Motor neuron (in vitro differentiated cells): ENCODE data around the gene ASS1. TPM values are rescaled to one million over a fixed set of nuclear protein-coding genes. Genes with fewer than 3 reads are reported as not detected.

Experiments used
- ATAC-seq, 8 experiments: fragments of 200-7000 bp; cut with Tn5 transposase; replicated peaks in 6 of 8; 2 replicates each; pipeline ENCODE4 v1.8.0; 2021; ENCODE audit warnings: mild to moderate bottlenecking in 8 of 8, moderate library complexity in 8 of 8
- H3K27ac ChIP-seq, 2 donors: fragments of 250-450 bp; sonication (Bioruptor Pico); 2 replicates each; pipeline ENCODE4 v1.9.0; 2021; ENCODE audit warnings: antibody characterized with exemption in 2 of 2, mild to moderate bottlenecking in 2 of 2, moderate library complexity in 1 of 2
- H3K4me1 ChIP-seq, 2 donors: fragments of 250-450 bp; sonication (Bioruptor Pico); replicated peaks in 1 of 2; 2 replicates each; pipeline ENCODE4 v1.6.1; 2021; ENCODE audit warnings: antibody characterized with exemption in 2 of 2, mild to moderate bottlenecking in 2 of 2, moderate library complexity in 1 of 2
- H3K4me3 ChIP-seq, 5 donors: fragments of 250-450 bp; sonication (Bioruptor Pico); 2 replicates each; pipeline ENCODE4 v1.9.0; 2021; ENCODE audit warnings: antibody characterized with exemption in 5 of 5, mild to moderate bottlenecking in 5 of 5, moderate library complexity in 4 of 5
- WGBS, 10 experiments: fragments of 450-650 bp; shearing (Covaris generic); methylation state at CpG; one replicate each; pipeline ENCODE4 v1.0.0; 2022; 5-methylcytosine and 5-hydroxymethylcytosine counted together
- in situ Hi-C, 9 experiments: fragments of 400-800 bp; cut with MboI; loops; one replicate each; pipeline ENCODE4 v1.15.0; 2021; ENCODE audit warnings: low sequenced_read_pairs in 9 of 9, low pct_unique_long_range_greater_than_20kb in 2 of 9; ENCODE audit not compliant: unreplicated experiment in 9 of 9
- total RNA-seq, 8 experiments: library from RNA; unstranded; fragments of 300-600 nt; gene quantifications; 2 replicates each; pipeline versions ENCODE4 v1.2.3 to v1.2.4, GENCODE V29; 2022

Gene ASS1
- total RNA-seq, 8 experiments from 2014 or later = 12.0 to 412 (median 86.3) TPM

DNA sequence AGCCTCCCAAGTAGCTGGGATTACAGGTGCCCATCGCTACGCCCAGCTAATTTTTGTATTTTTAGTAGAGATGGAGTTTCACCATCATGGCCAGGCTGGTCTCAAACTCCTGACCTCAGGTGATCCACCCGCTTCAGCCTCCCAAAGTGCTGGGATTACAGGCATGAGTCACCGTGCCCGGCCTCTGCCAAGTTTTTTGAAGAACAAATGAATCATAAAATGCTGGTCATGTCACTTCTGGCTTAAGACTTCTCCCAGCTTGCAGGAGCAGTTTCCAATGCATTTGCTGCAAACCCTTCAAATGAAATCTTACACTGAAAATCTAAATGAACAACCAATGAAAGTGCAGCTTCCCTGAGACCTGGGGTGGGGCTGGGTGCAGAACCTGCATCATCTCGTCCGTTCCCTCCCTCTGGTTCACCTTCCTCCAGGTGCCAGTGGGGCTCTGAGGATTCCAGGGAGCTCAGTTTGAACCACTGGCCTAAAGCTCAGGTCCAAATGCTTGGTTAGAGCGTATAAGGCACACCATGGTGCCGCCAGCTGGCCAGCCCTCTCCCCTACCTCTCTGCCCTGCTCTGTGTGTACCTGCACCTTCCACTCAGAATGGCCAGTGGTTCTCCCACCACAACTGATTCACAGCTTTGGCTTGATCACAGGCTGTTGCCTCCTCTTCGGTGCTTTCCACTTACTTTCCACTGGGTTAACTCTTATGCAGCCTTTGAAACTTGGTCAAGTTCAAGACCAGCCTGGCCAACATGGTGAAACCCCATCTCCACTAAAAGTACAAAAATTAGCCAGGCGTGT, 94.9 kb downstream of the ASS1 start:
- 50 to 100% (median 80%) methylated on average over 1 to 6 of the region's 11 CpGs; no CpG with 5 or more reads in 1 of the 10 experiments for WGBS, 10 experiments
- Histone ChIP-seq H3K4me1 (peaks cover 10 to 14% of the 10 kb centered on the region in 2 donors), H3K27ac (no peak overlapping the region), H3K4me3 (no peak overlapping the region)
- in situ Hi-C loops = no loop called here
- ATAC-seq = peak in 2 of 8 experiments; percentile 22 to 70

- 0 to 100% (median 78%) methylated on average over 1 to 2 of the region's 2 CpGs; no CpG with 5 or more reads in 4 of the 10 experiments for WGBS, 10 experiments
- Histone ChIP-seq H3K27ac (no peak overlapping the region), H3K4me1 (peaks cover 0 to 5% of the 10 kb centered on the region in 2 donors), H3K4me3 (no peak overlapping the region)
- in situ Hi-C loops = no loop called here
- ATAC-seq = no peak
Measured at GRCh38 chr9:130541533-130541932, 96.8 kb downstream of the ASS1 start.

DNA sequence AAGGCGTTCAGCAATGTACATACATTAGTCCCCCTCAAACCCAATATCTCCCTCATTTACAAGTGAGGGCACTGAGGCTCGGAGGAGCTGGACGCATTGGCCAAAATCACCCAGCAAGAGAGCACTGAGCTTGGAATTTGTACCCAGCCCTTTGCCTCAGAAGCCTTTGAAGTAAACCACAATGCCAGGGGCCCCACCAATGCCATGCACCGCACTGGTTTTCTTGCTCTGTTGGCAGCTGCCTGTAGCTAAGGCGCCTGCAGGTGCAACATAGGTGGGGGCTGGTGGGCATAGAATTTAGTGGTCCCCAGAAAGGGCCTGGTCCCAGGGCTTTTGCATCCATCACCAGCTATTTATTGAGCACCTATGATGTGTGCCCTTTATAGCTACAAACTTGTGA, 97.3 kb downstream of the ASS1 start:
- Histone ChIP-seq H3K4me1 (peaks cover 0 to 3% of the 10 kb centered on the region in 2 donors), H3K27ac (no peak overlapping the region), H3K4me3 (no peak overlapping the region)
- in situ Hi-C loops = no loop called here
- ATAC-seq = no peak
- WGBS, 10 experiments = 27 to 100% (median 94%) methylated on average over 1 to 5 of the region's 5 CpGs; no CpG with 5 or more reads in 3 of the 10 experiments

DNA sequence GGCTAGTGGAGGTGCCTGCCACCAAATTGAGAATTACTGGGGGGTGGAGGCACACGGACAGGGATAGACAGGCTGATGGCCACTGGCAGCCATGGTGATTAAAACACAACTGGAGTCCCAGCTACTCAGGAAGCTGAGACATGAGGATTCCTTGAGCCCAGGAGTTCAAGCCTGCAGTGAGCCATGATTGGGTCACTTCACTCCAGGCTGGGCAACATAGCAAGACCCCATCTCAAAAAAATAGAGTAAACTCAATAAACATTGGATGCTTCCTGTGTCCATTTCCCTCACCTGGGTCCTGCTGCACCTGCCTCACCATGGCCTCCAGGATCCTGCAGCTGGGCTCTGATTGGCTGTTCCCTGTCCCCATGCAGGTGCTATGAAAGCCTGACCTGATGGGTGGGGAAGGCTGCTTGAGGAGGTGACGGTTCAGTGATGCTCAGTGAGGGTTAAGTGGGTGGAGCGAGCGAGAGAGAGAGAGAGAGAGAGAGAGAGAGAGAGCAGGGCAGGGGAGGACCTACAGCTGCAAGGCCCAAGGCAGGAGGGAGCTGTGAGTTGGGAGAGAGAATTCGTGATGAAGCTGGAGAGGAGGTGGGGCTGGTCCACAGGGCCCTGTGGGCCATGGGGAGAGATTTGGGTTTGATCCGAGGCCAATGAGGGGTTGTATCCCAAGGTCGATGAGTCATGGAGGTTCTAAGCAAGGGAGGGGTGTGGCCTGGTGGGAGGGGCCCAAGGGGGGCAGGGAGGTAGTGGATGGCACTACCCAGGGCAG, 97.9 kb downstream of the ASS1 start:
- no peak overlapping the region for H3K4me3 ChIP-seq
- in situ Hi-C loops = no loop called here
- WGBS, 10 experiments = 33 to 67% (median 63%) methylated on average over 1 to 4 of the region's 7 CpGs; no CpG with 5 or more reads in 5 of the 10 experiments
- H3K27ac ChIP-seq = no peak overlapping the region
- peak in 3 of 8 experiments; percentile 12 to 43 (median 18) for ATAC-seq
- peaks cover 0 to 3% of the 10 kb centered on the region in 2 donors for H3K4me1 ChIP-seq

- H3K4me3 ChIP-seq = no peak overlapping the region
- H3K4me1 ChIP-seq = peaks cover 0 to 3% of the 10 kb centered on the region in 2 donors
- no peak for ATAC-seq
- WGBS, 10 experiments = 35 to 92% (median 67%) methylated on average over 2 to 8 of the region's 8 CpGs; no CpG with 5 or more reads in 3 of the 10 experiments
- in situ Hi-C loops = no loop called here
- no peak overlapping the region for H3K27ac ChIP-seq
Measured at GRCh38 chr9:130543368-130543767, 98.6 kb downstream of the ASS1 start.

DNA sequence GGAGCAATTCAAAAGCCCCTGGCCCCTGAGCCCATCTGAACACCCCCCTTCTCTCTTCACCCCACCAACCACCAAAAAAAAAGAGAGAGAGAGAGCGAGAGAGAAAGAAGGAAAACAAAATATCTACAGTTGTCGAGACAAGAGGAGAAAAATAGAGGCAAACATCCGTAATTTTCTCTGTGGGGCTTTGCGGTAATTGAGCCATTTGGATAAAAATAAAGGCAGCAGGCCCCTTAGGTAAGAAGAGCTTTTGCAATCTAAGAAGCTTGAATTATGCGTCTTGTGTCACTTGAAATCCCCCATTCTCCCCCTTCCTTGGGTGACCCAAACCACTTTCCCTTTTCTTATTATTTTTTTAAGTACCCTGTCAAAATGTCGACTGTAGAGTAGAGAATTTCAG, 99.1 kb downstream of the ASS1 start:
- ATAC-seq = no peak
- in situ Hi-C loops = no loop called here
- Histone ChIP-seq H3K27ac (no peak overlapping the region), H3K4me3 (no peak overlapping the region), H3K4me1 (peaks cover 0 to 3% of the 10 kb centered on the region in 2 donors)
- 35 to 86% (median 57%) methylated on average over 1 to 6 of the region's 6 CpGs for WGBS, 10 experiments

- 60 to 68% (median 60%) methylated on average over 3 to 5 of the region's 9 CpGs; no CpG with 5 or more reads in 7 of the 10 experiments for WGBS, 10 experiments
- H3K4me3 ChIP-seq = no peak overlapping the region
- in situ Hi-C loops = no loop called here
- peaks cover 0 to 3% of the 10 kb centered on the region in 2 donors for H3K4me1 ChIP-seq
- no peak for ATAC-seq
- no peak overlapping the region for H3K27ac ChIP-seq
Measured at GRCh38 chr9:130544364-130544763, 99.6 kb downstream of the ASS1 start.

DNA sequence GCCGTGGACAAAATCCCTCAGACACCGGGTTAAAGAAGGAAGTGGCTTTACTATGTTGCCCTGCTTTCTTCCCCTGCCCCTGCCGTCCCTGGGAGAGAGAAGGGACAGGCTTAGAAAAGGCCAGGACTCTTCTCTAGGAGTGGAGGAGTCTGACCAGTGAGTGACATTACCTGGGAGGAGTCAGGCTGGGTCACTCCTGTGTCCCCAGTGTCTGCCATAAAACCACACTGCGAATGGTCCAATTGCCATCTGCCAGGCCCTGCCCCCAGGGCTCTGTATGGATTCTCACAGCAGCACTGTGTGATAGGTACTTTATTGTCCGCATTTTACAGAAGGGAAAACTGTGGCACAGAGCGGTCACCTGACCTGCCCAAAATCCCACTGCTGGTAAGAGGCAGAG, 103.3 kb downstream of the ASS1 start:
- ATAC-seq = no peak
- in situ Hi-C loops = no loop called here

GRCh38 chr9:130549093-130549735, 104.5 kb downstream of the ASS1 start:
- H3K27ac ChIP-seq = no peak overlapping the region
- peak in 3 of 8 experiments; percentile 75 to 80 (median 75) for ATAC-seq
- WGBS, 10 experiments = 32 to 94% (median 70%) methylated on average over 1 to 4 of the region's 5 CpGs; no CpG with 5 or more reads in 3 of the 10 experiments
- H3K4me1 ChIP-seq = no peaks in the 10 kb centered on the region
- H3K4me3 ChIP-seq = no peak overlapping the region
- in situ Hi-C loops = no loop called here

More for the DNA sequence above, 103.3 kb downstream of the ASS1 start:
- no peak overlapping the region for H3K27ac ChIP-seq
- H3K4me3 ChIP-seq = no peak overlapping the region
- WGBS, 10 experiments = 46 to 100% (median 85%) methylated on average over 1 to 4 of the region's 6 CpGs; no CpG with 5 or more reads in 4 of the 10 experiments
- peaks cover 0 to 3% of the 10 kb centered on the region in 2 donors for H3K4me1 ChIP-seq

Other genes starting within 250 kb of the ASS1 start
- 1 to 10 TPM in 3 of 8 experiments, under 1 TPM in 5; 0.54 to 2.1 (median 0.79) TPM for gene HMCN2, start 179.2 kb upstream of the ASS1 start, total RNA-seq
- gene FUBP3, start 134.6 kb downstream of the ASS1 start, total RNA-seq = 10 to 100 TPM; 32.5 to 65.0 (median 50.9) TPM
- gene PRDM12, start 219.6 kb downstream of the ASS1 start, total RNA-seq = under 1 TPM in 5 of 8 experiments, not detected in 3; 0.21 to 0.96 (median 0.27) TPM
- gene EXOSC2, start 248.8 kb downstream of the ASS1 start, total RNA-seq = 10 to 100 TPM; 18.5 to 59.3 (median 28.7) TPM